Measurements from ENCODE around the gene SEC24C. TPM values are rescaled to one million over a fixed set of nuclear protein-coding genes. Genes with fewer than 3 reads are reported as not detected.
A peak's percentile ranks its signal among the peaks of the same experiment; 100 is the strongest.

Gene SEC24C
- total and polyA plus RNA-seq, 2 of the 13 experiments (the other 11 are each of a cell fraction or from before 2014, with no cell fraction given), result 63.1 to 66.4 TPM

DNA sequence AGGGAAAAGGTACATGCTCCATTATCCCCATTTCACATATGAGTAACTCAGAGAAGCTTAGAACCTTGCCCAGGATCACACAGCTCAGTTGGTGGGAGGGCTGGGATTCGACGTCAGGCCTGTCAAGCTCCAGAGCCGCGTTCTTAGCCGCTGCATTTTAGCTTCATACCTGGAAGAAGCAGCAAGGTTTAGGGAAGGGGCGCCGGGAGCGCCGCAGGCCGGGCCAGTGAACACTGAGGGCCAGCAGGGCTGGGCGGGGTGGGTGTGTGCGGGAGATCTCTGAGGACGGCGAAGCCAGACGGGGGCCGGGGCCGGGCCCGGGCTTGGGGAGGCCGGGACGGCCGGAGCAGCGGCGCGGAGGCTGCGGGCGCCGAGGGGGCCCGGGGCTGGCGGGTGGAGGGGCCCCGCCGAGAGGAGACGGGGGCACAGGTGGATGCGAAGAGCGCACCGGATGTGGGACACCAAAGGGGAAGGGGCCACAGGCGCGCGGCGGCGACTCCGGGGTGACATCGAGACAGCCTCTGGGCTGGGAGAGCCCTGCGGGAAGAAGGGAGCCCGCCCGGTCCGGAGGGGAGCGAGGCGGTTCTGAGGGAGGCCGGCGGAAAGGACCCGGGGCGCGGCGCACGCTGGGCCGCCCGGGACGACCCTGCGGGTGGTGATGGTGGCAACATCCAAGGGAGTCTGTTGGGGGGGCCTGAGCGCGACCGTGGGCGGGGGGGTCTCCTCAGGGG, 66.7 kb downstream of the SEC24C start (continued):
- TF ChIP-seq NCOA5 (CRISPR knock-in tag; IDR thresholded peaks at IDR 0.05) (no peak), ZNF777 (CRISPR knock-in tag; IDR thresholded peaks at IDR 0.05) (peak; percentile 58; the same call in 1 of the 2 replicates), ZBTB38 (CRISPR knock-in tag; IDR thresholded peaks at IDR 0.05) (no peak), NR3C1 (CRISPR knock-in tag; IDR thresholded peaks at IDR 0.05) (no peak), ZNF724P (CRISPR knock-in tag; IDR thresholded peaks at IDR 0.05; ENCODE audit: borderline replicate concordance) (no peak), ZFP82 (CRISPR knock-in tag; IDR thresholded peaks at IDR 0.05; ENCODE audit: borderline replicate concordance) (no peak), MAFG (CRISPR knock-in tag; IDR thresholded peaks at IDR 0.05) (no peak), IRX3 (CRISPR knock-in tag; IDR thresholded peaks at IDR 0.05; ENCODE audit: borderline replicate concordance, low read depth) (no peak), ZNF17 (CRISPR knock-in tag; IDR thresholded peaks at IDR 0.05) (0 out of 2 replicates have a peak, but pooled peaks have one; percentile 23), KLF16 (CRISPR knock-in tag; IDR thresholded peaks at IDR 0.05) (no peak), GABPA (IDR thresholded peaks at IDR 0.05; ENCODE audit: low read depth, low read length) (0 out of 2 replicates have a peak, but pooled peaks have one; percentile 20), GABPA (CRISPR knock-in tag; IDR thresholded peaks at IDR 0.05; ENCODE audit: low read depth) (no peak), REPIN1 (CRISPR knock-in tag; IDR thresholded peaks at IDR 0.05; ENCODE audit: borderline replicate concordance, low read depth) (no peak)
- TF ChIP-seq, protein P1, sequence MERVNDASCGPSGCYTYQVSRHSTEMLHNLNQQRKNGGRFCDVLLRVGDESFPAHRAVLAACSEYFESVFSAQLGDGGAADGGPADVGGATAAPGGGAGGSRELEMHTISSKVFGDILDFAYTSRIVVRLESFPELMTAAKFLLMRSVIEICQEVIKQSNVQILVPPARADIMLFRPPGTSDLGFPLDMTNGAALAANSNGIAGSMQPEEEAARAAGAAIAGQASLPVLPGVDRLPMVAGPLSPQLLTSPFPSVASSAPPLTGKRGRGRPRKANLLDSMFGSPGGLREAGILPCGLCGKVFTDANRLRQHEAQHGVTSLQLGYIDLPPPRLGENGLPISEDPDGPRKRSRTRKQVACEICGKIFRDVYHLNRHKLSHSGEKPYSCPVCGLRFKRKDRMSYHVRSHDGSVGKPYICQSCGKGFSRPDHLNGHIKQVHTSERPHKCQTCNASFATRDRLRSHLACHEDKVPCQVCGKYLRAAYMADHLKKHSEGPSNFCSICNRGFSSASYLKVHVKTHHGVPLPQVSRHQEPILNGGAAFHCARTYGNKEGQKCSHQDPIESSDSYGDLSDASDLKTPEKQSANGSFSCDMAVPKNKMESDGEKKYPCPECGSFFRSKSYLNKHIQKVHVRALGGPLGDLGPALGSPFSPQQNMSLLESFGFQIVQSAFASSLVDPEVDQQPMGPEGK (CRISPR knock-in tag; IDR thresholded peaks at IDR 0.05), result peak; percentile 35; the same call in 1 of the 2 replicates
- TF ChIP-seq, protein P2, sequence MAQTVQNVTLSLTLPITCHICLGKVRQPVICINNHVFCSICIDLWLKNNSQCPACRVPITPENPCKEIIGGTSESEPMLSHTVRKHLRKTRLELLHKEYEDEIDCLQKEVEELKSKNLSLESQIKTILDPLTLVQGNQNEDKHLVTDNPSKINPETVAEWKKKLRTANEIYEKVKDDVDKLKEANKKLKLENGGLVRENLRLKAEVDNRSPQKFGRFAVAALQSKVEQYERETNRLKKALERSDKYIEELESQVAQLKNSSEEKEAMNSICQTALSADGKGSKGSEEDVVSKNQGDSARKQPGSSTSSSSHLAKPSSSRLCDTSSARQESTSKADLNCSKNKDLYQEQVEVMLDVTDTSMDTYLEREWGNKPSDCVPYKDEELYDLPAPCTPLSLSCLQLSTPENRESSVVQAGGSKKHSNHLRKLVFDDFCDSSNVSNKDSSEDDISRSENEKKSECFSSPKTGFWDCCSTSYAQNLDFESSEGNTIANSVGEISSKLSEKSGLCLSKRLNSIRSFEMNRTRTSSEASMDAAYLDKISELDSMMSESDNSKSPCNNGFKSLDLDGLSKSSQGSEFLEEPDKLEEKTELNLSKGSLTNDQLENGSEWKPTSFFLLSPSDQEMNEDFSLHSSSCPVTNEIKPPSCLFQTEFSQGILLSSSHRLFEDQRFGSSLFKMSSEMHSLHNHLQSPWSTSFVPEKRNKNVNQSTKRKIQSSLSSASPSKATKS (CRISPR knock-in tag; IDR thresholded peaks at IDR 0.05), result no peak
- TF ChIP-seq, protein P3, sequence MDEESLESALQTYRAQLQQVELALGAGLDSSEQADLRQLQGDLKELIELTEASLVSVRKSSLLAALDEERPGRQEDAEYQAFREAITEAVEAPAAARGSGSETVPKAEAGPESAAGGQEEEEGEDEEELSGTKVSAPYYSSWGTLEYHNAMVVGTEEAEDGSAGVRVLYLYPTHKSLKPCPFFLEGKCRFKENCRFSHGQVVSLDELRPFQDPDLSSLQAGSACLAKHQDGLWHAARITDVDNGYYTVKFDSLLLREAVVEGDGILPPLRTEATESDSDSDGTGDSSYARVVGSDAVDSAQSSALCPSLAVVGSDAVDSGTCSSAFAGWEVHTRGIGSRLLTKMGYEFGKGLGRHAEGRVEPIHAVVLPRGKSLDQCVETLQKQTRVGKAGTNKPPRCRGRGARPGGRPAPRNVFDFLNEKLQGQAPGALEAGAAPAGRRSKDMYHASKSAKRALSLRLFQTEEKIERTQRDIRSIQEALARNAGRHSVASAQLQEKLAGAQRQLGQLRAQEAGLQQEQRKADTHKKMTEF (CRISPR knock-in tag; IDR thresholded peaks at IDR 0.05), result no peak
- TF ChIP-seq, protein P4, sequence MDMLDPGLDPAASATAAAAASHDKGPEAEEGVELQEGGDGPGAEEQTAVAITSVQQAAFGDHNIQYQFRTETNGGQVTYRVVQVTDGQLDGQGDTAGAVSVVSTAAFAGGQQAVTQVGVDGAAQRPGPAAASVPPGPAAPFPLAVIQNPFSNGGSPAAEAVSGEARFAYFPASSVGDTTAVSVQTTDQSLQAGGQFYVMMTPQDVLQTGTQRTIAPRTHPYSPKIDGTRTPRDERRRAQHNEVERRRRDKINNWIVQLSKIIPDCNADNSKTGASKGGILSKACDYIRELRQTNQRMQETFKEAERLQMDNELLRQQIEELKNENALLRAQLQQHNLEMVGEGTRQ (IDR thresholded peaks at IDR 0.05; ENCODE audit: low read depth, low read length), result no peak
- TF ChIP-seq, protein P4 (CRISPR knock-in tag; IDR thresholded peaks at IDR 0.05; ENCODE audit: borderline replicate concordance), result no peak
- TF ChIP-seq, protein P5, sequence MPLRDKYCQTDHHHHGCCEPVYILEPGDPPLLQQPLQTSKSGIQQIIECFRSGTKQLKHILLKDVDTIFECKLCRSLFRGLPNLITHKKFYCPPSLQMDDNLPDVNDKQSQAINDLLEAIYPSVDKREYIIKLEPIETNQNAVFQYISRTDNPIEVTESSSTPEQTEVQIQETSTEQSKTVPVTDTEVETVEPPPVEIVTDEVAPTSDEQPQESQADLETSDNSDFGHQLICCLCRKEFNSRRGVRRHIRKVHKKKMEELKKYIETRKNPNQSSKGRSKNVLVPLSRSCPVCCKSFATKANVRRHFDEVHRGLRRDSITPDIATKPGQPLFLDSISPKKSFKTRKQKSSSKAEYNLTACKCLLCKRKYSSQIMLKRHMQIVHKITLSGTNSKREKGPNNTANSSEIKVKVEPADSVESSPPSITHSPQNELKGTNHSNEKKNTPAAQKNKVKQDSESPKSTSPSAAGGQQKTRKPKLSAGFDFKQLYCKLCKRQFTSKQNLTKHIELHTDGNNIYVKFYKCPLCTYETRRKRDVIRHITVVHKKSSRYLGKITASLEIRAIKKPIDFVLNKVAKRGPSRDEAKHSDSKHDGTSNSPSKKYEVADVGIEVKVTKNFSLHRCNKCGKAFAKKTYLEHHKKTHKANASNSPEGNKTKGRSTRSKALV (CRISPR knock-in tag; IDR thresholded peaks at IDR 0.05), result no peak

Data from HepG2 (cell line).